HPDE6-E6E7 (cell line): ENCODE measurements around the gene CRYBA1.
"Not testable (repeated sequence)": the region's sequence is repeated elsewhere in the genome, so short reads cannot be mapped to it uniquely, and the experiment has no call there.

Experiments used
- DNase-seq: peaks from one replicate; pipeline ENCODE4 v3.0.0; 2011; ENCODE audit warnings: missing footprints; ENCODE audit errors: extremely low spot score

CRYBA1 gene, protein sequence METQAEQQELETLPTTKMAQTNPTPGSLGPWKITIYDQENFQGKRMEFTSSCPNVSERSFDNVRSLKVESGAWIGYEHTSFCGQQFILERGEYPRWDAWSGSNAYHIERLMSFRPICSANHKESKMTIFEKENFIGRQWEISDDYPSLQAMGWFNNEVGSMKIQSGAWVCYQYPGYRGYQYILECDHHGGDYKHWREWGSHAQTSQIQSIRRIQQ

DNA sequence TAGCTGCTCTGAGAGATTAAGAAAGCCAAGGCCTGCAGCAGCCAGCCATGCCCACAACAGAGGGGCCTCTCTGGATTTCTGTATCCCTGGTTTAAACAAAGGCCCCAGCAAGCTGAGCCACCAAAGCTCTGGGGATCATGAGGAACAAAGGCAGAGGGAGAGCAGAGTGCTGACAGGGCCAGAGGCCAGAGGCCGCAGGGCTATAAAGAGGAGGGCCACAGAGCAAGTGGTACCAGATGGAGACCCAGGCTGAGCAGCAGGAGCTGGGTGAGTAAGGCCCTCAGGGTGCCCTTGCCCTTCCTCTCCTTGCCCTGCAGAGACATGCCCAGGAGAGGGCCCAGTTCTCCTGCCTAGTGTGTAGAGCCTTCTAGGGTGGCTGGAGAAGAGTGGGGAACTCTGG lies at the start of gene CRYBA1:
TSS of gene CRYBA1 (plus strand) at position 232 of the 400 bp plus-strand sequence. CDS start at position 237, 5 bp downstream.
- DNase-seq = peak; percentile 22

DNA sequence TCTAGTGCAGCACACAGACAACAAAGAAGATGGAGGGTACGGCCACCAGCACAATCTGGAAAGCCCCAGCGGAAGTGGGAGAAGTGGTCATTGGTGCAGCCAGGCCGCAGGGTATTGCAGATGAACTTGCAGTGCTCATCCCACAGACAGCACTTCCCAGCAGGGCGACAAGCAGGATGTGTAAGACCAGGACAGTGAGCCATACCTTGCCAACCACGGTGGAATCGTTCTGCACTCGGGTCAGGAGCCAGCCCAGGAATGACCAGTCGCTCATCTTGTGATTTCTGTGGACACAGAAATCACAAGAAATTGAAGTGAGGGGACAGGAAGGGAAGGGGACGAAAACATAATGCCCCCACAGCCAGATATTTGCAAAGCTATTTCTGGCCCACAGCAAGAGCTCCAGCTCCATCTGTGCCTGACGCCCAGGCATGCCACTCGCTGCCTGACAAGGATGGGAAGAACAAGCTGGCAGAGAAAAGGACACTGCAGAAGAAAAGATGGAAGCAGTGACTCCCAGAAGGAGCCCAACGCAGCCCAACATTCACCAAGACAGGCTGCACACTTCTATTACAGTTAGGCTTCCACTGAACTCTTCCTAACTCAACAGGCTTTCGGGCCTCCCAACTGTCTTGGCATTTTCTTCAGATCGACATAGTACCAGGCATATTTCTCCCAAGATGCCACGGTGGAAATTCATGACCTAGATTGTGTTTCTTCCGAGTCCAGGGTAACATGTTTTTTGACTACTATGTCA lies 49.0 kb upstream of the CRYBA1 start:
- DNase-seq = no peak

DNA sequence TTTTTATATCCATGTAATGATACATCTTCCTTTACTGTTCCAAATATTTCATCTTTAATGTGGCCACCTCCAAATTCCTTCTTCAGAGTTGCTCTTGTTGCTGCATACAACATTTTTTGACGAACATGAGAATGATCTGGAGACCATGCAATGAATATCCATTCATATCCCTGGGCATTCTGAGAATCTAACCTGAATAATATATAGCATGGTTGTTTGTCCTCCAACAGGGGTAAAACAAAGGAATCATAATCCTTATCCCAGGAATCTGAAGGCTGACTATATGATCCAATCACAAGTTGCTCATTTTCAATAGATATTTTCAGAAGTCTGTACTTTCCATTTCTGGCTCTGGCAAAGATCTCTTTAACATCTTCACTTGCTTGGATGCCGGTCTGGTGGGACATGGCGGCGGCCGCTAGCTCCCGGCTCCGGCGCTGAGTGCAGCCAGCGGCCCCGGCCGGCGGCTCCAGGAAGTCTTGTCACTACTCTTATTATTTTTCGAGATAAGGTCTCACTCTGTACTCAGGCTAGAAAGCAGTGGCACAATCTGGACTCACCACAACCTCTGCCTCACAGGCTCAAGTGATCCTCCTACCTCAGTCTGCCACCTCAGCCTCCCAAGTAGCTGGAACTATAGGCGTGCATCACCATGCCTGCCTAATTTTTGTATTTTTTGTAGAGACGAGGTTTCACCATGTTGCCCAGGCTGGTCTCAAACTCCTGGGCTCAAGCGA lies 42.4 kb upstream of the CRYBA1 start:
- not testable (repeated sequence) for DNase-seq

DNA sequence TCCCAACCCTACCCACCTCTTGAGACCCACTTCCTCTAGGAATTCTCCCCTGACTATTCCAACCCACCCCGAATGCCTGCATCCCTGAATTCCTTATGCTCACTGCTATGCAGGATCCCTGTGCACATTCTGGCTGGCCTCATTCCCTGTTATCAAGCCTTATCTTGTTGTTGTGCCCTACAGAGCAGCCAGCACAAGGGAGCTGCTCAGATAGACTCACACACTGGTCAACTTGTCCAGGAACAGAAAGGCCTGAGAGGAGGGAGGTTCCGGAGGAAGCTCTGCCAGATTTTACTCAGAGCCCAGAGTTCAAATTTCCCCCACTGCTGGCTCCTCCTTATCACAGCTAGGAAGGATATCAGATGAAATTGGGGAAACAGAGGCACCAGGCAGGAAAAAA lies 41.6 kb upstream of the CRYBA1 start:
- DNase-seq = no peak

DNA sequence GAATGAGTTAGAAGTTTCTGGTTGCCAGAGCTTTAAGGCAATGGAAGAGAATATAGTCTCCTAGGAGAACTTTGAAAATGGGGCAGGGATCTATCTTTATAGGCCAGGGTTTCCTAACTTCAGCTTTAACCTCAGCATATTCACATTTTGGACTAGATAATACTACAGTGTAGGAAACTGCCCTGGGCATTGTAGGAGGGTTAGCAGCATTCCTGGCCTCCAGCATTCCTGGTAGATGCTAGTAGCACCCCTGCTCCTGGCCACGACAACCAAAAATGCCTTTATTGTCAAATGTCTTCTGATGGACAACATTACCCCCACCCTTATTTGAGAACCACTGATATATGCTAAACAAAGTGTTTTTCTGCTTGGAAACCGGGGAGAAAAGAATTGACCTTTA lies 38.7 kb upstream of the CRYBA1 start:
- no peak for DNase-seq

DNA sequence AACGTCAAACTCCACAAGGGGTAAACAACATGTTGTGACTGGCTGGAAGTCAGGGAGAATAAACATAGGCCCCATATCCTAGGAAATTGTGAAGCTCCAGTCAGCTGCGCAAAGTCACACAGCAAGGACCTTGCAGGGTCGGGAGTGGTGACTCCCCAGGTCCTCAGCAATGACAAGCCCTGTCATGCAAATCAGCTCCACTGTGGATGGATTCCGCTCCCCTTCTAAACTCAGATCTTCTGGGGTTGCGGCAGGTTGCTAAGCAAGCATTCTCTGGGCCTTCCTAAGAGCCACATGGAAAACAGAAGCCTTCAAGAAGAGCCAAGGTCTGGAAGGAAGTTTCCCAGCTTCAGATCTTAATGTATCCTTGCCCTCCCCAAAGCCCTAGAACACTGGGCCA lies 37.6 kb upstream of the CRYBA1 start:
- DNase-seq = no peak

DNA sequence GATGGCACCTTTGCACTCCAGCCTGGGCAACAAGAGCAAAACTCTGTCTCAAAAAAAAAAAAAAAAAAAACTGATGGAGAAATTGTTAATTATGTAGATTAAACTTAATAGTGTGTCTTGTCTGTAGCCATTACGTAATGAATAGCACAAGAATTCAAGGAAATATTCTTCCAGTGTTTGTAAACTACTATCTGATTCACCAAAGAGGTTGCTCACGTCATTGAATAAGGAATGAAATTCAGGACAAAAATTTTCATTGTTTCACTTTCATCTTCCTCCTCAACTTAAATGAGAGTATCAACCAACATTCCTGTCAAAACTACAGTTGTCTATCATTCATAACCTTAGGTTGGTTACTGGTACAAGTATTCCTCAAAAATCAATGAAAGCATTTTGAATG lies 35.8 kb upstream of the CRYBA1 start:
- no peak for DNase-seq

DNA sequence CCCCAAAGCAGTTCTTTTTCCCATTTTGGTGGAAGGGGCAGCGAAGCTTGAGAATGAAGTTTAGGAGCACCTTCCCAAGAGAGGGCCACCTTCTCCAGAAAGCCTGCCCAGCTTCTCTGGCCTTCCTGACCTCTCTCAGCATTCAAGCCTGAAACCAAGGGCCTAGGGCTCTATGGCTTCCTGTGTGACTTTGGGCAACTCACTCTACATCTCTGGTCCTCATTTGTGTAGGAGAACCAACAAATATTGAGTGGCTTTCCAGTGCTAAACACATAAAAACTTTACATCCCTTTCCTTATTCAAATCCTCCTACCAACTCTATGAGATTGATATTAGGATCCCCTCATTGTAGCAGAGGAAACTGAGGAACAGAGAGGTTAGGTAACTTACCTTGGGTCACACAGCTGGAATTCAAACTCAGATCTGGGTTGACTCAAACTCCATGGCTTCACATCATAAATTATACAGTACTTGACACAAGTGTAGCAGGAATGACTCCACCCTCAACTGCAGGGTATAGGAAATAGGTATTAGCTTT lies 34.5 kb upstream of the CRYBA1 start:
- no peak for DNase-seq

DNA sequence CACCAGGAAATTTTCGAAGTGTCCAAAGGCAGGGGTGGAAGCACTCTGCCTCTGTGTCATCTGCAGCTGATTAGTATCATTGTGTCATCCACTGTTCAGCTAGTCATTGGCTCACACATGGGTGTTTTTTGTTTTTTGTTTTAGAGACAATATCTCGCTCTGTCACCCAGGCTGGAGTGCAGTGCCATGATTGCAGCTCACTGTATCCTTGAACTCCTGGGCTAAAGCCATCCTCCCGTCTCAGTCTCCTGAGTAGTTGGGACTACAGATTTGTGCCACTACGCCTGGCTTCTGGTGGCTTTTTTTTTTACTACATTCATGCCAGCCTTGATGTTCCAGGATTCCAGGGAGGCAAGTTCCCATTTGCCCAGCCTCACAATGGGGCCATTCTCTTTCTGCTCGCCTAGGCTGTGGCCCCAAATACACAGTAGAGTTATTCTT lies 34.0 kb upstream of the CRYBA1 start:
- DNase-seq = no peak

DNA sequence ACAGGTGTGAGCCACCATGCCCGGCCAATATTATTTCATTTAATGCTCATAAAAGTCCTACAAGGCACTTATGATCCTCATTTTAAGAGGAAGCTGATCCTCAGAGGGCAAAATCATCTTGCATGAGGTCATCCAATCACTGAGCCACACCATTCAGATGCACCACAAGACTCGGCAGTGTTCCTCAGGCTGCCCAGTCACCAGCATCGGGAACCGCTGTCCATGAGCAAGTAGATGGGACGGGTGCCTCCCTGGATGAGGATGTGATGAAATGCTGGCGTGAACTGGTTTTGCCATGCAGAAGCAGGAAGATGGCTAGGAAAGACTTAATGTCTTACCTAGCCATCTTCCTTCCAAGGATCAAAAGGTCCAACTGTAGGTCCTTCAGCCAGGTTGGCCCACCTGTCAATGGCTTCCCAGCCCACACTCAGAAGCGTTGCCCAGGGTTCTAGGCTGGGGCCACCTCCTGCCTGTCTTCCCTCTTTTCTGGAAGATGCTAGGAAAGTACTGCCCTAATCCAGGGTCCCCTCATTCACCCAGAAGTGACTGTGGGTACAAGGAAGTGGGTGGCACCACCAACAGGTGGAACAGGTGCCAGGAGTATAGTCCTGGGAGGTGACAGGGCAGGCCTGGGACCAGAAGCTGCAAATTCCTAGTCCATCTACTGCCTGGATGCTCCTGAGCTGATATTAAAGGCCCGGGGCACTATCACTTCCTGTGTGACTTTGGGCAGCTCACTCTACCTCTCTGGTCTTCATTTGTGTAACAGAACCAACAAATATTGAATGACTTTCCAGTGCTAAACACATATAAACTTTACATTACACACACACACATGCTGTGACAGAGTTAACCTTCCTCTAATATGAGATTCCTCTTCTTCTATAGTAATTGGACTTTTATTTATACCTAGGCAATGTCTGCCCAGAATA lies 32.2 kb upstream of the CRYBA1 start:
- DNase-seq = no peak

DNA sequence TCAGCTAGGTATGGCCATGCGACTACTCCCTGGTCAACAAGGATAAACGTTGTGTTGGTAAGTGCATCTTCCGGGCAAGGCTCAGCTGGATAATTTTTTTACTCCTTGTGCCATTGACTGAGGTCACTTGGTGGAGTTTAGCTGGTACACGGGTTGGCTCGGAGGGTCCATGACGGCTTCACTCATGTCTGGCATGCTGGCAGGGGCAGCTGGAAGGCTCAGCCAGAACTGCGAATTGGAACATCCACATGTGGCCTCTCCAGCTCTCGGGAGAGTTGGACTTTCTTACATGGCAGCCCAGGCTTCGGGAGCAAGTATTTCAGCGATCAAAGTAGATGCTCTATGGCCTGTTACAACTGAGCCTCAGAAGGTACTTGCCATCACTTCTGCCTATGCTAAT lies 31.5 kb upstream of the CRYBA1 start:
- DNase-seq = no peak

DNA sequence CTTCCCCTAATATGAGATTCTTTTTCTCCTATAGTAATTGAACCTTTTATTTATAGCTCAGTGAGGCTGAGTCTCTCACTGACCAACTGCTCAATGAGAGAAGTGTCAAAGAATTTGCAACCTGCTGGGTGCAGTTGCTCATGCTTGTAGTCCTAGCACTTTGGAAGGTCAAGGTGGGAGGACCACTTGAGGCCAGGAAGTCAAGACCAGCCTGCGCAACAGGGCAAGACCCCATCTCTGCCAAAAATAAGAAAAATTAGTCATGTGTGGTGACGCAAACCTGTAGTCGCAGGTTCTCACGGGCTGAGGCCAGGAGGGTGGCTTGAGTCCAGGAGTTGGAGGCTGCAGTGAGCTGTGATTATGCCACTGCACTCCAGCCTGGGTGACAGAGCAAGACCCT lies 30.9 kb upstream of the CRYBA1 start:
- no peak for DNase-seq

DNA sequence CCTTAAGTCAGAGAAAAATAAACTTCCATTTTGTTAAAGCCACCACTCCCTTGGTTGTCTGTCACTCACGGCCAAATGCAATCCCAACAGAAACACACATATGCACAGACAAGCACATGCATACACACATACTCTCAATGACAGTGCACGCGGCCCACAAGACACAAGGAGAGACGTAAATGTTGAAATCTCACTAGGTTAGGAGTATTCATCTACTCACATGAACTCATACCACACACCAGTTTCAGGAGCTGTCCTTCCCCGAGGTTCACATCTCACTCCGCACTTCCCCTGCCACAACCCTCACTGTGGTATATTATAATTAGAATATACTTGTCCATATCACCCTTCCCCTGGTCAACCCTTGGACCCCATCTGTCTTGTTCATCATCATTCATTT lies 30.5 kb upstream of the CRYBA1 start:
- DNase-seq = no peak

DNA sequence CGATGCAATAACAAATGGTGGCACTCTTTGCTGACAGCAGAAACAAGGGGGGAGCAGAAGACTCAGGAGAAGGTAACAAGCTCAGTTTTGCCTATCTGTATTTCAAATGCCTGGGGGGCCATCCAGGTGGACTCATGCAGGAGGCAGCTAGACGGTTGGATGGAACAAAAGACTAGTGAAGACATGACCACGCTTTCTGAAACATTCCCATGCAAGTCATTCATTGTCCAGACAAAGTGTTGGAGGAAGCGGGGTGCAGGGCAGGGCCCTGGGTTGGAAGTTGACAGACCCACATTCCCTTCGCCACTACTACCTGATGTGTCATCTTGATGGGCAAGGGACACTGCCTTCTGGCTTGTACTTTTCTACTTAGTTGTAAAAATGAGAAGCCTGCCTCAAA lies 29.8 kb upstream of the CRYBA1 start:
- DNase-seq = no peak

DNA sequence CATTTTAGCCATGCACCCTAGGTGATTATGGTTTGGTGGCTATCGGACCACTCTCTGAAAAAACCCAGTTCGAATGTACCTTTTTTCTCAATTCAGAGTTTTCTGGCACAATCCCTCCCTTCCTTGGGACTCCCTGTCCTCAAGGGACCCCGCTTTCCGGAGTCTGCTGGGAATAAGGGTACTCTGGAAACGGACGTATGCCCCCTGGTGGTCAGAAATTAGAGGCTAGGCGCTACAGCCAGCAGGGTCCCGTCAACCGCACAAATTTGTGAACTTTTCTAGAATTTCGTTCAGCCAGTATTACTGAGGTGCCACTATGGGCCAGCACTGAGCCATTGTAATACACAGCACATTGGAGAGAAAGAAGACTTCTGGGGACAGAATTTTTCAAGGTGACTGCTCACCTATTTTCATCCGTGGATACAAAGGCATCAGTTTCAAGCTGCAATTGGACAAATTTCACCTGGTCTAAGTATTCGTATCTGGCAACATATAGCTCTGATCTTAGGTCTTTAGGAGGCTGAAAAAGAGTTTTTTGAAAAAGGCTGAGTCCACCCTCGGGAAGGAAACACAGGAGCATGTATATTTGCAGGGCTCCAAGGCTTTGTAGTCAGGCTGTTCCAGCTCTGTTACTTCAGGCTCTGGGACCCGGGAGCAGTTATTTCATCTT lies 27.1 kb upstream of the CRYBA1 start:
- DNase-seq = peak; percentile 71

DNA sequence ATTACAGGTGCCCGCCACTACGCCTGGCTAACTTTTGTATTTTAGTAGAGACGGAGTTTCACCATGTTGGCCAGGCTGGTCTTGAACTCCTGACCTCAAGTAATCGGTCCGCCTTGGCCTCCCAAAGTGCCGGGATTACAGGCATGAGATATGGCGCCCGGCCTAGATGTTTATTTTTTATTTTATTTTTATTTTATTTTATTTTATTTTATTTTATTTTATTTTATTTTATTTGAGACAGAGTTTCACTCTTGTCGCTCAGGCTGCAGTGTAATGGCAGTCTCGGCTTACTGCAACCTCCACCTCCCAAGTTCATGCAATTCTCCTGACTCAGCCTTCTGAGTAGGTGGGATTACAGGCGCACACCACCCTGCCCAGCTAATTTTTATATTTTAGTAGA lies 25.3 kb upstream of the CRYBA1 start:
- DNase-seq = not testable (repeated sequence)

DNA sequence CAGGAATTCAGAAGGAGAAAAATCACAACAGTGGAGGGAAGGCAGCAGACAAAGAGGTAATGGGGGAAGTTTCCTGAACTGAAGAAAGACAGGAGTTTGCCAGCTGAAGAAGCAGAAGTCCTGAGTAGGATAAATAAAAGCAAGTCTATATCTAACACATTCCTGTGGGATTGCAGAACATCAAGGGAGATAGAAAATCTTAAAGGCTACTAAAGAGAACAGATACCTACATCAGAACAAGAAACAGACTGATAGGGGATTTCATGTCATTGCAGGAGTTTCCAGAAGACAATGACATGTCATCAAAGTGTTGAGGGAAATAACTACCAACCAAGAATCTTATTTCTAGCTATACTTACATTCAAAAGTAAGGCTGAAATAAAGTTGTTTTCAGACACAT lies 21.3 kb upstream of the CRYBA1 start:
- no peak for DNase-seq

DNA sequence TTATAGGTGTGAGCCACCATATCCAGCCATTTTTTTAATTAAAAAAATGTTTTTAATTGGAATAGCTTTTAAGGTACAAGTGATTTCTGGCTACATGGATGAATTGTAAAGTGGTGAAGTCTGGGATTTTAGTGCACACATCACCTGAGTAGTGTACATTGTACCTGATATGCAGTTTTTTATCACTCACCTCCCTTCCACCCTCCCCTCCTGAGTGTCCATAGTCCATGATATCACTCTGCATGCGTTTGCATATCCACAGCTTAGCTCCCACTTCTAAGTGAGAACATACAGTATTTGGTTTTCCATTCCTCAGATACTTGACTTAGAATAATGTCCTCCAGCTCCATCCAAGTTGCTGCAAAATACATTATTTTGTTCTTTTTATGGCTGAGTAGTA lies 13.4 kb upstream of the CRYBA1 start:
- DNase-seq = no peak

DNA sequence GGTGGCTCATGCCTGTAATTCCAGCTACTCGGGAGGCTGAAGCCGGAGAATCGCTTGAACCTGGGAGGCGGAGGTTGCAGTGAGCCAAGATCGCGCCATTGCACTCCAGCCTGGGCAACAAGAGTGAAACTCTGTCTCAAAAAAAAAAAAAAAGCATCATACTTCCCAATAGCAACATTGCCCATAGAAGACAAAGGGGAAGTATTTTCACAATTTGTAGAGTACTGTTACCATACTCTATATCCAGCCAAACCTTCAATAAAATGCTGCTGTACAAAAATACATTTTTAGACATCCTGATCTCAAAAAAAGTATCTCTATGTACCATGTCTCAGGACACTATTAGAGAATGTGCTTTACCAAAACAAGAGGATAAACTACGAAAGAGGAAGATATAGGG lies 11.7 kb upstream of the CRYBA1 start:
- not testable (repeated sequence) for DNase-seq

DNA sequence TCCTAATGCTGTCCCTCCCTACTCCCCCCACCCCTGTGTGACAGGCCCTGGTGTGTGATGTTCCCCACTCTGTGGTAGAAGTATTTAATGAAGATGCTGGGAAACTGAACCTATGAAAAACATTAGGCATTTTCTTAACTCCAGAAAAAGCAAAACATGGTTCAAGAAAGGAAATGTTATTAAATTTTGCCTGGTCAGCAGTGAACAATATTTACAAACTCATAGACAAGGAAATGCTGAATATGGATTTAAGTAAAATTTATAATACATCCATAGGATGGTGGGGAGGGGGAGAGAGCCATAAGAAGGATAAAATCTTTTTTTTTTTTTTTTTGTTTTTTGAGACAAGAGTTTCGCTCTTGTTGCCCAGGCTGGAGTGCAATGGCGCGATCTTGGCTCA lies 10.8 kb upstream of the CRYBA1 start:
- no peak for DNase-seq
